COLO668 (cell line): Measurements from ENCODE around the gene ARL11.
"Not testable (repeated sequence)": the region's sequence is repeated elsewhere in the genome, so short reads cannot be mapped to it uniquely, and the experiment has no call there.

Source experiments
- DNase-seq: peaks from one replicate; lab custom pipeline; 2025; ENCODE audit not compliant: unreplicated experiment; lab: John Stamatoyannopoulos, UW

Gene ARL11

GRCh38 chr13:49612042-49612441, 16.3 kb upstream of the ARL11 start:
- not testable (repeated sequence) for DNase-seq

- no peak for DNase-seq
Measured at GRCh38 chr13:49615836-49616675, 12.3 kb upstream of the ARL11 start.

GRCh38 chr13:49616676-49617065, 11.6 kb upstream of the ARL11 start:
- no peak for DNase-seq

- no peak for DNase-seq
Measured at GRCh38 chr13:49620170-49620621, 8.1 kb upstream of the ARL11 start.

GRCh38 chr13:49622174-49622946, 5.9 kb upstream of the ARL11 start:
- DNase-seq = no peak

GRCh38 chr13:49624229-49624628, 4.1 kb upstream of the ARL11 start:
- no peak for DNase-seq

GRCh38 chr13:49625392-49626079, 2.8 kb upstream of the ARL11 start:
- no peak for DNase-seq

- no peak for DNase-seq
Measured at GRCh38 chr13:49629196-49629938, 1.1 kb downstream of the ARL11 start.

GRCh38 chr13:49629947-49630346, 1.6 kb downstream of the ARL11 start:
- DNase-seq = no peak

GRCh38 chr13:49630580-49630979, 2.3 kb downstream of the ARL11 start:
- DNase-seq = no peak

- DNase-seq = no peak
Measured at GRCh38 chr13:49632156-49632555, 3.8 kb downstream of the ARL11 start.

- no peak for DNase-seq
Measured at GRCh38 chr13:49633710-49634109, 5.4 kb downstream of the ARL11 start.

GRCh38 chr13:49635599-49636433, 7.5 kb downstream of the ARL11 start:
- no peak for DNase-seq

- DNase-seq = no peak
Measured at GRCh38 chr13:49636705-49637104, 8.4 kb downstream of the ARL11 start.

- DNase-seq = no peak
Measured at GRCh38 chr13:49638030-49638743, 9.9 kb downstream of the ARL11 start.

- DNase-seq = no peak
Measured at GRCh38 chr13:49638744-49639072, 10.4 kb downstream of the ARL11 start.

- DNase-seq = no peak
Measured at GRCh38 chr13:49641801-49642291, 13.5 kb downstream of the ARL11 start.

GRCh38 chr13:49643035-49643646, 14.8 kb downstream of the ARL11 start:
- DNase-seq = no peak

GRCh38 chr13:49645451-49645850, 17.1 kb downstream of the ARL11 start:
- no peak for DNase-seq
